ENCODE results near the gene ITGAD.

ITGAD gene

DNA sequence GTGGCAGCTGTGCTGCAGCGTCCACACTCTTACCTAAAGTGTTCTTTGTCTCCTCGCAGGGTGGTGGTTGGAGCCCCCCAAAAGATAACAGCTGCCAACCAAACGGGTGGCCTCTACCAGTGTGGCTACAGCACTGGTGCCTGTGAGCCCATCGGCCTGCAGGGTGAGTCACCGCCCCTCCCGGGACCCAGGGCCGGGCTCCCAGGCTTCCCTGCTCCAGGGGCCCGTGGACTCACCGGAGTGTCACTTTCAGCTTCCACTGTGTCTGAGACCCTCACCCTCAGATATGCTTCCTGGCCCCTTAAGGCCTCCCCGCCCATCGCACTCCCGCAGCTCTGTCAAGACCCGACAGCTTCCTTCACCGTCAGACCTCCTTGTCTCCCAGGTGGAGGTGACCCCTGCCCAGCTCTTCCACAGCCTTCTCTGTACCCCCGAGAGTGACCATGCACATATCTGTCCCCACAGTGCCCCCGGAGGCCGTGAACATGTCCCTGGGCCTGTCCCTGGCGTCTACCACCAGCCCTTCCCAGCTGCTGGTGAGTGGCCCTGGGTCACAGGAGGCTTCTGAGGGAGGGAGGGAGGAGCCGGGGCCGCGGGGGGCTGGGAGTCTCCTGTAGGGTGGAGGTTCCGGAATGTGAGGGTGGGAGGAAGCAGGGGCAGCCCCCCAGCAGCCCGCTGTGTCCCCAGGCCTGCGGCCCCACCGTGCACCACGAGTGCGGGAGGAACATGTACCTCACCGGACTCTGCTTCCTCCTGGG is 36.4 kb upstream of the ITGAD start:
- no peak for DNase-seq (ENCODE audit: extremely low read depth, insufficient read length)
- Histone ChIP-seq H3K27me3 (replicated peaks; ENCODE audit: control insufficient read depth, insufficient read depth, low read length) (no peaks in the 10 kb centered on the region), H3K36me3 (ENCODE audit: control insufficient read depth, insufficient read depth, low read length) (no peaks in the 10 kb centered on the region), H3K4me3 (replicated peaks; ENCODE audit: low read depth, low read length) (no peak overlapping the region)
- TF ChIP-seq, protein P1, sequence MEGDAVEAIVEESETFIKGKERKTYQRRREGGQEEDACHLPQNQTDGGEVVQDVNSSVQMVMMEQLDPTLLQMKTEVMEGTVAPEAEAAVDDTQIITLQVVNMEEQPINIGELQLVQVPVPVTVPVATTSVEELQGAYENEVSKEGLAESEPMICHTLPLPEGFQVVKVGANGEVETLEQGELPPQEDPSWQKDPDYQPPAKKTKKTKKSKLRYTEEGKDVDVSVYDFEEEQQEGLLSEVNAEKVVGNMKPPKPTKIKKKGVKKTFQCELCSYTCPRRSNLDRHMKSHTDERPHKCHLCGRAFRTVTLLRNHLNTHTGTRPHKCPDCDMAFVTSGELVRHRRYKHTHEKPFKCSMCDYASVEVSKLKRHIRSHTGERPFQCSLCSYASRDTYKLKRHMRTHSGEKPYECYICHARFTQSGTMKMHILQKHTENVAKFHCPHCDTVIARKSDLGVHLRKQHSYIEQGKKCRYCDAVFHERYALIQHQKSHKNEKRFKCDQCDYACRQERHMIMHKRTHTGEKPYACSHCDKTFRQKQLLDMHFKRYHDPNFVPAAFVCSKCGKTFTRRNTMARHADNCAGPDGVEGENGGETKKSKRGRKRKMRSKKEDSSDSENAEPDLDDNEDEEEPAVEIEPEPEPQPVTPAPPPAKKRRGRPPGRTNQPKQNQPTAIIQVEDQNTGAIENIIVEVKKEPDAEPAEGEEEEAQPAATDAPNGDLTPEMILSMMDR (IDR thresholded peaks at IDR 0.05; ENCODE audit: insufficient read depth, low read length, poor library complexity, severe bottlenecking), result no peak

- Histone ChIP-seq H3K4me3 (replicated peaks; ENCODE audit: low read depth, low read length) (no peak overlapping the region), H3K27me3 (replicated peaks; ENCODE audit: control insufficient read depth, insufficient read depth, low read length) (no peaks in the 10 kb centered on the region), H3K36me3 (ENCODE audit: control insufficient read depth, insufficient read depth, low read length) (no peaks in the 10 kb centered on the region)
- DNase-seq (ENCODE audit: extremely low read depth, insufficient read length), result no peak
- TF ChIP-seq, protein P1 (IDR thresholded peaks at IDR 0.05; ENCODE audit: insufficient read depth, low read length, poor library complexity, severe bottlenecking), result no peak
Observed at GRCh38 chr16:31357324-31358109, 35.6 kb upstream of the ITGAD start.

DNA sequence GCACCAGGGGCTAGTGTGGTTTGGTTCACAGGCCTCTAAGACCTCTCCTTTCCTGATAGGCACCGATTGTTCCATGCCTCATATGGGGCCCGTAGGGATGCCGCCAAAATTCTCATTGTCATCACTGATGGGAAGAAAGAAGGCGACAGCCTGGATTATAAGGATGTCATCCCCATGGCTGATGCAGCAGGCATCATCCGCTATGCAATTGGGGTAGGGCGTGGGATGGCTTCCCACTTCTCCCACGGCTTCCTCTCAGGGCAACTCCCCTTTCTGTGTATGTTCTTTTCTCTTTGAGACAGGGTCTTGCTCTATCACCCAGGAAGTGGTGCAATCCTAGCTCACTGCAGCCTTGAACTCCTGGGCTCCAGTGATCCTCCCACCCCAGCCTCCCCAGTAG is 32.9 kb upstream of the ITGAD start:
- no peaks in the 10 kb centered on the region for H3K36me3 ChIP-seq (ENCODE audit: control insufficient read depth, insufficient read depth, low read length)
- no peak for DNase-seq (ENCODE audit: extremely low read depth, insufficient read length)
- TF ChIP-seq, protein P1 (IDR thresholded peaks at IDR 0.05; ENCODE audit: insufficient read depth, low read length, poor library complexity, severe bottlenecking), result no peak
- H3K27me3 ChIP-seq (replicated peaks; ENCODE audit: control insufficient read depth, insufficient read depth, low read length), result no peaks in the 10 kb centered on the region
- H3K4me3 ChIP-seq (replicated peaks; ENCODE audit: low read depth, low read length), result no peak overlapping the region

GRCh38 chr16:31361201-31362110 is 31.7 kb upstream of the ITGAD start:
- Histone ChIP-seq H3K27me3 (replicated peaks; ENCODE audit: control insufficient read depth, insufficient read depth, low read length) (no peaks in the 10 kb centered on the region), H3K4me3 (replicated peaks; ENCODE audit: low read depth, low read length) (no peak overlapping the region), H3K36me3 (ENCODE audit: control insufficient read depth, insufficient read depth, low read length) (no peaks in the 10 kb centered on the region)
- no peak for DNase-seq (ENCODE audit: extremely low read depth, insufficient read length)
- TF ChIP-seq, protein P1 (IDR thresholded peaks at IDR 0.05; ENCODE audit: insufficient read depth, low read length, poor library complexity, severe bottlenecking), result no peak

DNA sequence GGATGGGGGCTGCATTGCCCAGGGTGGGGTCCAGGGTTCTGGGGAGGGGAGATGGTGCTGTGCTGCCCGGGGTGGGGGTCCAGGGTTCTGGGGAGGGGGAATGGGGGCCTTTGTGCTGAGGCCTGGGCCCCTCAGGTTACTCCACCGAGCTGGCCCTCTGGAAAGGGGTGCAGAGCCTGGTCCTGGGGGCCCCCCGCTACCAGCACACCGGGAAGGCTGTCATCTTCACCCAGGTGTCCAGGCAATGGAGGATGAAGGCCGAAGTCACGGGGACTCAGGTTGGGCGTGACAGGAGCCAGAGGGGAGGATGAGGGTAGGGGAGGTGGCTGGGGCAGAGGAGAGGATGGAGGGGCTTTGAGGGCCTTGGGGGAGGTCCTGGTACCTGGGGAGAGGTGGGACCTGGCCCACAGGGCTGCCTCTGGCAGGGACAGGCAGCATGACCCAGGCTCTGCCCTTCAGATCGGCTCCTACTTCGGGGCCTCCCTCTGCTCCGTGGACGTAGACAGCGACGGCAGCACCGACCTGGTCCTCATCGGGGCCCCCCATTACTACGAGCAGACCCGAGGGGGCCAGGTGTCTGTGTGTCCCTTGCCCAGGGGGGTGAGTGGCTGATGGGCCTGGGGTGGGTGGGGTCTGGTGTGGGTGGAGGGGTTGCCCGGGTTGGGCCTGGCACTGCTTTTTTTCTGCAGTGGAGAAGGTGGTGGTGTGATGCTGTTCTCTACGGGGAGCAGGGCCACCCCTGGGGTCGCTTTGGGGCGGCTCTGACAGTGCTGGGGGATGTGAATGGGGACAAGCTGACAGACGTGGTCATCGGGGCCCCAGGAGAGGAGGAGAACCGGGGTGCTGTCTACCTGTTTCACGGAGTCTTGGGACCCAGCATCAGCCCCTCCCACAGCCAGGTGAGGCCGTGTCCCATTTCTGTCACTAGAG is 30.4 kb upstream of the ITGAD start:
- DNase-seq (ENCODE audit: extremely low read depth, insufficient read length), result no peak
- Histone ChIP-seq H3K4me3 (replicated peaks; ENCODE audit: low read depth, low read length) (no peak overlapping the region), H3K27me3 (replicated peaks; ENCODE audit: control insufficient read depth, insufficient read depth, low read length) (no peaks in the 10 kb centered on the region), H3K36me3 (ENCODE audit: control insufficient read depth, insufficient read depth, low read length) (no peaks in the 10 kb centered on the region)
- TF ChIP-seq, protein P1 (IDR thresholded peaks at IDR 0.05; ENCODE audit: insufficient read depth, low read length, poor library complexity, severe bottlenecking), result no peak

All from GM06990 (cell line).